ENCODE results near the gene ADCYAP1. TPM values are rescaled to one million over a fixed set of nuclear protein-coding genes. Genes with fewer than 3 reads are reported as not detected.

Gene ADCYAP1
- polyA plus RNA-seq, 1 of the 3 experiments (the other 2 are of a cell fraction) = not detected

GRCh38 chr18:911486-911885 is 6.8 kb downstream of the ADCYAP1 start:
- Histone ChIP-seq H3K4me1 (ENCODE audit: control insufficient read depth in 1 of 2, insufficient read depth in 2 of 2, low read depth in 1 of 2, low read length in 1 of 2) (no peaks in the 10 kb centered on the region), H3K9me2 (no peaks in the 10 kb centered on the region)
- DNase-seq = no peak

More at GRCh38 chr18:911486-911885, 6.8 kb downstream of the ADCYAP1 start:
- TF ChIP-seq GATA2 (CRISPR knock-in tag; IDR thresholded peaks at IDR 0.05) = no peak
- no peak for TF ChIP-seq MEF2A (IDR thresholded peaks at IDR 0.05; ENCODE audit: borderline replicate concordance, low read depth)
- no peak for TF ChIP-seq RCOR1 (IDR thresholded peaks at IDR 0.05; ENCODE audit: low read length)
- TF ChIP-seq SMC3 (IDR thresholded peaks at IDR 0.05; ENCODE audit: low read depth, low read length) = no peak
- no peak for TF ChIP-seq RXRA (IDR thresholded peaks at IDR 0.05; ENCODE audit: borderline replicate concordance, low read depth)
- TF ChIP-seq PBX3 (IDR thresholded peaks at IDR 0.05) = no peak
- TF ChIP-seq TAF1 (IDR thresholded peaks at IDR 0.05; ENCODE audit: borderline replicate concordance, low read depth, low read length) = no peak
- TF ChIP-seq NFIC (IDR thresholded peaks at IDR 0.05; ENCODE audit: borderline replicate concordance) = no peak
- TF ChIP-seq CTCF (IDR thresholded peaks at IDR 0.05) = no peak
- TF ChIP-seq ZBTB33 (IDR thresholded peaks at IDR 0.05; ENCODE audit: borderline replicate concordance, low read depth) = no peak
- TF ChIP-seq FOXM1 (IDR thresholded peaks at IDR 0.05; ENCODE audit: low read depth) = no peak
- TF ChIP-seq USF2 (IDR thresholded peaks at IDR 0.05; ENCODE audit: borderline replicate concordance, low read depth, low read length) = no peak
- no peak for TF ChIP-seq FOSL2 (IDR thresholded peaks at IDR 0.05; ENCODE audit: borderline replicate concordance, low read depth)
- no peak for TF ChIP-seq TCF12 (IDR thresholded peaks at IDR 0.05)
- Histone ChIP-seq H3F3A (replicated peaks; ENCODE audit: insufficient read depth) (no peaks in the 10 kb centered on the region), H2AFZ (ENCODE audit: low read depth) (no peak overlapping the region), H3K4me2 (no peak overlapping the region), H4K20me1 (ENCODE audit: insufficient read depth) (no peaks in the 10 kb centered on the region), H3K27me3 (ENCODE audit: insufficient read depth) (peaks cover 48% of the 10 kb centered on the region), H3K79me2 (ENCODE audit: insufficient read depth) (no peaks in the 10 kb centered on the region), H3K9ac (no peak overlapping the region), H3K4me3 (ENCODE audit: low read depth in 2 of 2, low read length in 1 of 2) (no peak overlapping the region), H3K36me3 (replicated peaks in 1 of 2; ENCODE audit: control insufficient read depth in 1 of 2, insufficient read depth in 2 of 2, low read length in 1 of 2) (no peaks in the 10 kb centered on the region), H3K9me3 (no peaks in the 10 kb centered on the region), H3K27ac (ENCODE audit: low read depth in 2 of 2, low read length in 1 of 2) (no peak overlapping the region)
- 4% methylated on average over 7 of the region's 7 CpGs for WGBS (ENCODE audit: low lambda C conversion rate)
- ChIA-PET CTCF (interaction anchor here (1.4 kb wide), 1 partner anchor 46 kb away, joined by 3 read pairs; no protein-coding TSS in a partner anchor), POLR2A (no interaction called here)

Measured in SK-N-SH (cell line).